ENCODE results near the gene PRR35. TPM values are rescaled to one million over a fixed set of nuclear protein-coding genes. Genes with fewer than 3 reads are reported as not detected.

Gene PRR35
- polyA plus RNA-seq, 1 donor from 2014 or later, result not detected

DNA sequence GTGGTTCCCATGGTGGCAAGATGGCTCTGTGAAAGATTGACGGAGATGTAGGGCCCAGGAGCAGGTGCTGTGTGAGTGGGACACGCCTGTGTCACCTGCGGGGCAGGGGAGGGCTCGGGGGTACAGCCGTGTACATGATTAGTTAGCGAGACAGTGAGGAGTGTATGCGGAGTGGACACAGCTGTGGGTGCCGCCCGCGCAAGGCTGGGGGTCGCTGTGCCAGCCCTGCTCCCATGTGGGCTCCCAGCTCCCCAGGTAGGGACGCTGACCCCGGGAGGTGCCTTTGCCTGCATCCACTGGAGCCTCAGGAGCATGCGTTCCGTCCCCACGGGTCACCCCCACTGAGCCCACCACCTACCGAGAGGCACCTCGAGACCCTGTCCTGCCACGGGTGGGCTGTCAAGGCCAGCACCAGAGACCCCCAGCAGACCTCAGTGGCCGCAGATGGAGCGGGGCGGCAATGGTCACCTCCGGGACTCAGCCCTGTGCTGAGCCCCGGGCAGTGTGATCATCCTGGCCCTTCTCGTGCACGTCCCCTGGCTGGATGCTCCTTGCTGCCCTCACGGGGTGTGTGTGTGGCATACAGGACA lies 25.2 kb upstream of the PRR35 start:
- Mint-ChIP-seq H3K9me3 (no peaks in the 10 kb centered on the region), H3K4me1 (peaks cover 0 to 2% (median 0%) of the 10 kb centered on the region in 3 donors), H3K27me3 (no peaks in the 10 kb centered on the region), H3K4me3 (no peak overlapping the region), H3K27ac (no peak overlapping the region), H3K36me3 (no peaks in the 10 kb centered on the region)

DNA sequence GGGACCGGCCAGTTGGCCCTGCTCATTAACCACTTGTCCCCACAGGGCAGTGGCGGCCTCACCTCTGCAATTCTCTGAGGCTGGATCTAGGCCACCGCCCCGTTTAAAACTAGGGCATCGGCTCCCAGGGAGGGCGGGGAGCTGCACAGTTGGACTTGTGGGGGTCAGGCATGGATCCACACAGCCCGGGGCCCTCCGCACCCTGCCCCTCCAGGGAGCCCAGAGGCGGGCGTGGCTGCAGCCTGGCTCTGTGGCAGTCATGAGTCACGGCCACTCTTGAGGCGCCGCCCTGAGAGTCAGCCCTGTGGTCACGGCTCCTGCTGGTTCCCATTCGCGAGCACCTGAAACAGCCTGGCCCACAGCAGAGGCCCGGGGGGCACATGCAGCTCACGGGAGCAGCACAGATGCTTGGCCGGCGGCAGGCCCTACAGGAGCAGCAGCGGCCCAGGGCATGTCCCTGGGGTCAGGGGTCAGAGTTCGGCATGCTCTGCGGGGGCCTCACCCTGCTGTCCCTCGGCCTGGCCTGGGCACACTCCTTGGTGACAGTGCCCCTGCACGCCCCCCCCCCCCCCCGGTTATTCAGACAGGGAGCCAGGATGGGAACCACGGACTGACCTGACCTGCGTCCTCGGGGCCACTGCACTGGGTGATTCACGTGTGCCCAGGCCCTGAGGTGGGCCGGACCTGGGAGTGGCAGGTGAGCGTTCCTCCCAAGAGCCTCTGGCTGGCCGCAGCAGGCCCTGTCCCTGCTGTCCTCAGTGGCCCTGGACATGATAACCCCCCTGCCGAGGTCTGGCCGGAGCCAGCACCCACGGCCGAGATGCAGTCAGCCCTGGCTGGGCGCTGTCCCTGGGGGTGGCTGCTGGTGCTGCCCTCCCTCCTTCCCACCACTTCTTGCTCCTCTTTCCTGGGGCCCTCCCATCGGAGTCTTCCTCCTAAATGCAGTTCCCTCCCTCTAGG lies 24.5 kb upstream of the PRR35 start:
- Mint-ChIP-seq H3K27ac (no peak overlapping the region), H3K9me3 (no peaks in the 10 kb centered on the region), H3K36me3 (no peaks in the 10 kb centered on the region), H3K4me1 (no peaks in the 10 kb centered on the region), H3K27me3 (no peaks in the 10 kb centered on the region), H3K4me3 (no peak overlapping the region)

DNA sequence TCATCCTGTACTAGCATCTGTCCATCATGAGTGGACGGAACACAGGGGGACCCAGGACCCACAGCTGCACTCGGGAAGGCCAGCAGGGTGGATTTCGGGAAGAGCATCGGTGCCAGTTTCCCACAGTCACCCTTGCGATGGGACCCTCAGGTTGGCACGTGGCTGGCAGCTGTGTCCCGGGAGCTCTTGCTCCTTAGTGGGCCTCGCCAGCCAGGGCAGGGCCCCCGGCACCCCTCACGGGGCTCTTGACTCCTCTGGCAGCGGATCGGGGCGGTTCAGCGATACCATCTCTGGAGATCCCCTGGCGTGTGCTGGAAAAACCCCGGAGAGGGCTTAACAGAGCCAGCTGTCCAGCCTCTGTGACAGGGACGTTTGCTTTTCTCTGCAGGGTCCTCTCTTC lies 23.4 kb upstream of the PRR35 start:
- Mint-ChIP-seq H3K27me3 (no peaks in the 10 kb centered on the region), H3K4me3 (no peak overlapping the region), H3K27ac (no peak overlapping the region), H3K36me3 (no peaks in the 10 kb centered on the region), H3K4me1 (no peaks in the 10 kb centered on the region), H3K9me3 (no peaks in the 10 kb centered on the region)

DNA sequence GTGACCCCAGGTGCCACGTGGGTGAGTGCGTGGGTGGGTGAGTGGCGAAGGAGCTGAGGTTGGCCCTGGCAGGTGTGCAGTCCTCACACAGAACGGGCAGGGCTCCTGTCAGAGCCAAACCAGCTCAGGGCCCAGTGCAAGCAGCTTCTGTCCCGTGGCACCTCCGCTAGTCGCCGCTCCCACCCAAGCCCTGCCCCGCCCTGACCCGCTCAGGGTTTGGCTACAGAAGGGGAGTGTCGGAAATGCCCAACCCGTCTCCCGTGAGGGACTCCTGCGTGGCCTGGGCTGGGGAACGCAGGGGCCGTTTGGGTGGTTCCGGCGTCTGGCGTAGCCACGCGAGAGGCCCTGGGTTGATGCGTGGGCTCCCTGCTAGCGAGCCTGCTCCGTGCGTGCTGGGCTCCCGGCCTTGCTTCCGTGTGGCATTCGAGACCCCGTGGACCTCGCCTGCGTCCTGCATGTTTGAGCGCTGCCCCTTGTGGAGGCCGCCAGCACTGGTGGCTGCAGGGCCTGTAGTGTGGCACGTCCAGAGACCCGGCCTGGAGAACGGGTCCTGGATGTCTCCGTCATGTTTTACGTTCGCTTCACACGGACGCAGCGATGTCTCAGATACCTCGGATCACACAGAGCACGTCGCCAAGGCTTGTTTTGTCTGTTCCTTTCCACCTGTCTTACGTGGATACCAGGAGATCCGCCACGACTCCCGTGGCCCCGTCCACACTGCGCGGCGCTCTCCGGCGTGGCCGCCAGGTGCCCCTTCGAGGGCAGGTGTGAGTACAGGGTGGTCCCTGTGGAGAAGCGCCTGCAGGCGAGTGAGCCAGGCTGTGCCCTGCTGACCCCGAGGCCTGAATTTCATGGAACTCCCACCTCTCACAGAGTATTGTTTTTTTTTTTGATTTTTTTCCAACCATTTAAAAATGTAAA lies 22.5 kb upstream of the PRR35 start:
- no peak overlapping the region for H3K27ac Mint-ChIP-seq
- no peak overlapping the region for H3K4me3 Mint-ChIP-seq
- no peaks in the 10 kb centered on the region for H3K9me3 Mint-ChIP-seq
- no peaks in the 10 kb centered on the region for H3K36me3 Mint-ChIP-seq
- H3K4me1 Mint-ChIP-seq, result no peaks in the 10 kb centered on the region
- H3K27me3 Mint-ChIP-seq, result no peaks in the 10 kb centered on the region

DNA sequence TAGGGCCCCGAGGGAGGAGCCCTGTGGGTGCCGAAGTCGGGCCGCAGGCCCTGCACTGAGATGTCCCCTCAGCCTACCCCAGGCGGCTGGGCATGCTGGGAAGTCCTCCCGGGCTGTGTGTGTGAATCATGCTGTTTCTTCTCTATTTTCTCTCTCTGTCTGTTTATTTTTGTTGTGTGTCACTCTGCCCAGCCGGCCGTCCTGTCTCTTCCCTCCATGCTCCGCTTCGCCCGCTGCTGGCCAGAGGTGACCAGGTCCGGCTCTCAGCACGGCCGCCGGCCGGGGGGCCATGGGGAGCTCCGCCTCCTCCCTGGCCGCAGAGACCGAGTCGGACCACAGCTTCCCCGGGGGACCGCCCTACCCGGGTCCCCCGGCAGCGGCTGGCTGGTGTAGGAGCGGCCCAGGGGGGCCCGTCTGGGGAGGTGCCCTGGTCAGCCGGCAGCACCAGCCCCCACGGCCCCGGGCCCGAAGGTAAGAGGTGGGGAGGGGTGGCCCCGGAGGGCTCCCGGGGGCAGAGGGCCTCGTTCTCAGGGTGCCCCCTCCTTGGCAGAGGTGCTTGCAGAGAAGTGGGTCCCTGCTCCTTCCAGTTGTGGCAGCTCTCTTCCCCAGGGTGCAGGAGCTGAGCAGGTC lies 20.2 kb upstream of the PRR35 start:
- Mint-ChIP-seq H3K27ac (no peak overlapping the region), H3K36me3 (peaks cover 2% of the 10 kb centered on the region), H3K4me1 (no peaks in the 10 kb centered on the region), H3K9me3 (no peaks in the 10 kb centered on the region), H3K27me3 (no peaks in the 10 kb centered on the region), H3K4me3 (no peak overlapping the region)

DNA sequence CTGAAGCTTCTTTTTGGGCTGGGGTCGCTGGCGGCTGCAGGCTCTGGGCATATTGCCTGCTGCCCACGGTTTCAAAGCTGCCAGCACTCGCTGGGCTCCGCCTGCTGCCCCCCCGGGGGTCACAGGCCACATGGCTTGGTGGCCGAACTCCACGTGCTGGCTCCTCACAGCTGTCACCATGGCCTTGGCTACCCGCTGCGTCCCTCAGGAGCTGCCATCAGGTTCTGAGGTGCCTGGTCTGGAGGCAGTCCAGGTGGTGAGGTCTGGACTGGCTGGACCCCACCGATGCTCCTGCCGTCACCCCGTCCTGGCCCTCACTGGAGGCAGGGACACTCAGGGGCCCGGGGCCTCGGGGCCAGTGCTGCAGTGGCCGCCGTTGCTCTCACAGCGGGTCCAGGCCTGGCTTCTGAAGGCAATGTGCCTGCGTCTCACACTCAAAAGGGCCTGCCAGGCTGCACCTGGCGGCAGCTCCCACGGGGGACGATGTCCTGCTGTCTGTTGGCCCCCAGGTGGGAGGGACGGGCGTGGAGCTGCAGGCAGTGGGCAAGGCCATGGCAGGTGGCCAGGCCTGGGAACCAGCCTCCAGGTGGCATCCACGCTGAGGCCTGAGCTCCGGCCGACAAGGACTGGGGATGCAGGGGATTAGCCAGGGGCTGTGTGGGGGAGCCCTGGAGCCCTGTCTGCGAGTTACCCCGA lies 19.4 kb upstream of the PRR35 start:
- no peaks in the 10 kb centered on the region for H3K27me3 Mint-ChIP-seq
- no peak overlapping the region for H3K27ac Mint-ChIP-seq
- no peak overlapping the region for H3K4me3 Mint-ChIP-seq
- peaks cover 0 to 1% (median 0%) of the 10 kb centered on the region in 3 donors for H3K4me1 Mint-ChIP-seq
- peaks cover 4% of the 10 kb centered on the region for H3K36me3 Mint-ChIP-seq
- H3K9me3 Mint-ChIP-seq, result no peaks in the 10 kb centered on the region

DNA sequence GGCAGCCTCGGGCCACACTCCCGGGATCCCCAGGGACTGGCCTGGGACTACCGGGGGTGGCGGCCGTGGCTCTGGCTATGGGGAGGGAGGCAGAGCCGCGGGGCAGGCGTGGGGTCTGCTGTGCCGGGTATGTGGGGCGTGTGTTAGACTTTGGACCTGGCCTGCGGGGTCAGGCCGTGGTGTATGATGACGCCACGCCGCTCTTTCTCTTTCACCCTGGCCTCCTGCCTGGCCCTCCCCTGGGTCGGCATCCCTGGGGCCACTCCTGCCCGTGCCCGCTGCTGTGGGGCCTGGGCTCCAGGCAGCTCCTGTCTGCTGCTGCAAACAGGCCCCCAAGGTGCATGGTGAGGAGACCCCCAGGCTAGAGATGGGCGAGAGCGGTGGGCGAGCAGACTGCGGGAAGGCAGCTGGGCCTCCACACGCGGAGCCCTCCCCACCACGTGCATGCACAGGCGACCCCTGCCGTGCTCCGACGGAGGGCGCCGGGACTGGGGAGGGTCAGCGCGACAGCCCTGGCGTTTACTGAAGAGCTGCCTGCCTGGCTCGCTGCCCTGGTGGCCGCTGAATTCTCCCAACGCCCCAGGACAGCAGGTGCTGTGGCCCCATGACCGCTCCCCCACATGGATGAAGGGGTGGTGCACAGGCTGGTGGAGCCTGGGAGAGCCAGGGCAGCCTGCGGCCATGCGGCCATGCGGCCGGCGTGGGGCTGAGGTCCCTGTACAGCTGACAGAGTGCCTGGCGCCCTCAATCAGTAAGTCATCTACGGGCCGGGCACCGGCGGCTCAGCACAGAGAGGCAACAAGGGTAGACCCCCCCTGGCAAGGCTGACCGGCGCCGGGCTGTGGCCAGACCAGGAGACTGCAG lies 16.7 kb upstream of the PRR35 start:
- Mint-ChIP-seq H3K27me3 (no peaks in the 10 kb centered on the region), H3K4me1 (peaks cover 0 to 1% (median 0%) of the 10 kb centered on the region in 3 donors), H3K4me3 (no peak overlapping the region), H3K9me3 (no peaks in the 10 kb centered on the region), H3K27ac (no peak overlapping the region), H3K36me3 (peaks cover 4% of the 10 kb centered on the region)

DNA sequence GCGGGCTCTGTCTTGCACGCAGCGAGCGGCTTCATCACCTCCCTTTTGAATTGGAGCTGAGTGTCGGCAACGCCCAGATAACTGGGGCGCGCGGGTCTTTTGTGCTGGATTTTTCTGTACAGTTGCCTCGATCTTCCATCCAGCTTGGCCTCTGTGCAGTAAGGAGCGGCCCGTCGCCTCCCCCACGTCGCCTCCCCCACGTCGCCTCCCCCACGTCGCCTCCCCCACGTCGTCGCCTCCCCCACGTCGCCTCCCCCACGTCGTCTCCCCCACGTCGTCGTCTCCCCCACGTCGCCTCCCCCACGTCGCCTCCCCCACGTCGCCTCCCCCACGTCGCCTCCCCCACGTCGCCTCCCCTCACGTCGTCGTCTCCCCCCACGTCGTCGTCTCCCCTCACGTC lies 15.7 kb upstream of the PRR35 start:
- Mint-ChIP-seq H3K36me3 (peaks cover 4% of the 10 kb centered on the region), H3K4me1 (peaks cover 0 to 1% (median 0%) of the 10 kb centered on the region in 3 donors), H3K4me3 (no peak overlapping the region), H3K9me3 (no peaks in the 10 kb centered on the region), H3K27me3 (no peaks in the 10 kb centered on the region), H3K27ac (no peak overlapping the region)

DNA sequence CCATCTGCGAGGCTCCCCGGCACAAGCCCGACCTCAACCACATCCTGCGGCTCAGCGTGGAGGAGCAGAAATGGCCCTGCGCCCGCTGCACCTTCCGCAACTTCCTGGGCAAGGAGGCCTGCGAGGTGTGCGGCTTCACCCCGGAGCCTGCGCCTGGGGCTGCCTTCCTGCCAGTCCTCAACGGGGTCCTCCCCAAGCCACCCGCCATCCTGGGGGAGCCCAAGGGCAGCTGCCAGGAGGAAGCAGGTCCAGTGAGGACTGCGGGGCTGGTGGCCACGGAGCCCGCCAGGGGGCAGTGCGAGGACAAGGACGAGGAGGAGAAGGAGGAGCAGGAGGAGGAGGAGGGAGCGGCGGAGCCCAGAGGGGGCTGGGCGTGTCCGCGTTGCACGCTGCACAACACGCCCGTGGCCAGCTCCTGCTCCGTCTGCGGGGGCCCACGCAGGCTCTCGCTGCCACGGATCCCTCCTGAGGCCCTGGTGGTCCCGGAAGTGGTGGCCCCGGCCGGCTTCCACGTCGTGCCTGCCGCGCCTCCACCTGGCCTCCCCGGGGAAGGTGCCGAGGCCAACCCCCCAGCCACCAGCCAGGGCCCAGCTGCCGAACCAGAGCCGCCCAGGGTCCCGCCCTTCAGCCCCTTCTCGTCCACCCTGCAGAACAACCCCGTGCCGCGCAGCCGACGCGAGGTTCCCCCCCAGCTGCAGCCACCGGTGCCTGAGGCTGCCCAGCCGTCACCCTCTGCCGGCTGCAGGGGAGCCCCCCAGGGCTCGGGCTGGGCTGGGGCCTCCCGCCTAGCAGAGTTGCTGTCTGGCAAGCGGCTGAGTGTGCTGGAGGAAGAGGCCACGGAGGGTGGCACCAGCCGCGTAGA lies 13.1 kb upstream of the PRR35 start:
- Mint-ChIP-seq H3K27ac (no peak overlapping the region), H3K4me3 (no peak overlapping the region)

DNA sequence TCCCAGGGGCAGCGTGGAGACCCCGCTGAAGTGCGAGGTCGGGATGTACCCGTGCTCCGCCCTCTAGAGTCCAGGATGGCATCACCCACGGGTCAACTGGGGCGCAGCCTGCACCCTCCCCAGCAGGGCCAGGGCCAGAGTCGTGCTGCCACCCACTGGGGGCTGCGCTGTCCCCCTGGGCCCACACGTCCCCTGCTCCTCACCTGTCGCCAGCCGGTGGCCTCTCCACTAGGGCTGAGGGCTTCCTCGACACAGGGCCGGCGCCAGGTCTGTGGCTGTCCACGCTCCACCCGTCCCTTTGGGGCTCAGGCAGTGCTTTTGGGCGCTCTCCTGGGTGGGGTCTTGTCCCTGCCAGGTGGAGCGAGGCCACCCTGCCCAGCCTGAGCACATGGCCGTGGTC lies 11.6 kb upstream of the PRR35 start:
- no peaks in the 10 kb centered on the region for H3K9me3 Mint-ChIP-seq
- peaks cover 4% of the 10 kb centered on the region for H3K36me3 Mint-ChIP-seq
- H3K4me3 Mint-ChIP-seq, result no peak overlapping the region
- no peaks in the 10 kb centered on the region for H3K27me3 Mint-ChIP-seq
- peaks cover 0 to 1% (median 0%) of the 10 kb centered on the region in 3 donors for H3K4me1 Mint-ChIP-seq
- no peak overlapping the region for H3K27ac Mint-ChIP-seq

More for the DNA sequence above, 13.1 kb upstream of the PRR35 start:
- peaks cover 0 to 1% (median 0%) of the 10 kb centered on the region in 3 donors for H3K4me1 Mint-ChIP-seq
- no peaks in the 10 kb centered on the region for H3K9me3 Mint-ChIP-seq
- peaks cover 4% of the 10 kb centered on the region for H3K36me3 Mint-ChIP-seq
- no peaks in the 10 kb centered on the region for H3K27me3 Mint-ChIP-seq

DNA sequence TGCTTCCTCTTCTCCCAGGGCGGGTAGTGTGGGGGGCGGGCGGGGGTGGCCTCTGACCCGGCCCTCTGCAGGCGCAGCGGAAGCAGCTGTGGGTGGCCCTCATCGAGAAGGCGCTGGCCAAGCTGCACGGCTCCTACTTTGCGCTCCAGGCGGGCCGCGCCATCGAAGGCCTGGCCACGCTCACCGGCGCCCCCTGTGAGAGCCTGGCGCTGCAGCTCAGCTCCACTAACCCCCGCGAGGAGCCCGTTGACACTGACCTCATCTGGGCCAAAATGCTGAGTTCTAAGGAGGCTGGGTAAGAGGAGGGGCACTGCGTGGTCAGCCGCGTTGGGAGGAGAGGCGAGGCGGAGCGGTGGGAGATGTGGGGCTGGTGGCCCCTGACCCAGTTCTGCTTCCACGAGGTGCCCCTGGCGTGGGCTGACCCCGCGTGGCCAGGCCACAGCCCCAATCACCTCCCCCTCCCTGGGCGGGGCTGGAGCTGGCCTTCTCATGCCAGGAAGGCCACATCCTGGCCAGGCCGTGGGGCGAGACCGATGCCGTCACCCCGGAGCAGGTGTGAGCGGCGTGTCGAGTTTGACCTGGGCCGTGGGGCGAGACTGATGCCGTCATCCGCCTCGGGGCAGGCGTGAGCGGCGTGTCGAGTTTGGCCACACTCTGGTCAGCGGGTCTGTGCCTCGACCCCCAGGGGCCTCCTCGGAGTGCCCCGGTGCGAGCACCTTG lies 10.5 kb upstream of the PRR35 start:
- peaks cover 5% of the 10 kb centered on the region for H3K36me3 Mint-ChIP-seq
- no peaks in the 10 kb centered on the region for H3K9me3 Mint-ChIP-seq
- H3K27me3 Mint-ChIP-seq, result no peaks in the 10 kb centered on the region

DNA sequence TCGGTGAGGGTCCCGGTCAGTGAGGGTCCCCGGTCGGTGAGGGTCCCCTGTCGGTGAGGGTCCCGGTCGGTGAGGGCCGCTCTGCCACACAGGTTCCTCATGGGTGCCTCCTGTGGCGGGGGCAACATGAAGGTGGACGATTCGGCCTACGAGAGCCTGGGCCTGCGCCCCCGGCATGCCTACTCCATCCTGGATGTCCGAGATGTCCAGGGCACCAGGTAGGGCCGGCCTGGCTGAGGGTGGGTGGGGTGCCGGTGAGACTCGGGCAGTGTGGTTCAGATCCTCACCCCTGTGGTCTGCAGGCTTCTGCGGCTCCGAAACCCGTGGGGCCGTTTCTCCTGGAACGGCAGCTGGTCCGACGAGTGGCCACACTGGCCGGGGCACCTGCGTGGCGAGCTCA lies 9.0 kb upstream of the PRR35 start:
- H3K36me3 Mint-ChIP-seq, result peaks cover 2% of the 10 kb centered on the region
- no peaks in the 10 kb centered on the region for H3K27me3 Mint-ChIP-seq
- no peak overlapping the region for H3K27ac Mint-ChIP-seq
- H3K4me1 Mint-ChIP-seq, result no peaks in the 10 kb centered on the region
- H3K4me3 Mint-ChIP-seq, result no peak overlapping the region
- no peaks in the 10 kb centered on the region for H3K9me3 Mint-ChIP-seq

More for the DNA sequence above, 10.5 kb upstream of the PRR35 start:
- no peak overlapping the region for H3K27ac Mint-ChIP-seq
- peaks cover 0 to 1% (median 0%) of the 10 kb centered on the region in 3 donors for H3K4me1 Mint-ChIP-seq
- no peak overlapping the region for H3K4me3 Mint-ChIP-seq

Measured in IgD-negative memory B cell (primary cell).